Uterus (tissue), 4 donors: ENCODE measurements around the gene EFEMP2. TPM values are rescaled to one million over a fixed set of nuclear protein-coding genes. Genes with fewer than 3 reads are reported as not detected.

Experiments used
- DNase-seq, 2 donors: peaks; one replicate each; pipeline ENCODE4 v3.0.0-alpha.2; 2019 to 2020
- H3K27ac ChIP-seq, 2 donors: fragments of 200-600 bp; sonication (generic); 1 replicate in 1 of 2; 2 replicates in 1 of 2; pipeline ENCODE4 v1.5.1; 2016 to 2018
- H3K27me3 ChIP-seq, 2 donors: fragments of 200-600 bp; sonication (generic); one replicate each; pipeline ENCODE4 v1.5.1; 2018 to 2019; ENCODE audit warnings: control low read depth in 1 of 2
- H3K36me3 ChIP-seq, 2 donors: fragments of 200-600 bp; sonication (generic); one replicate each; pipeline ENCODE4 v1.5.1; 2019; ENCODE audit warnings: control low read depth in 1 of 2
- H3K4me1 ChIP-seq, 2 donors: fragments of 200-600 bp; sonication (generic); one replicate each; pipeline ENCODE4 v1.5.1; 2018 to 2019; ENCODE audit warnings: control low read depth in 1 of 2
- H3K4me3 ChIP-seq, 2 donors: fragments of 200-600 bp; sonication (generic); 1 replicate in 1 of 2; 2 replicates in 1 of 2; pipeline ENCODE4 v1.5.1; 2018 to 2019; ENCODE audit warnings: mild to moderate bottlenecking in 1 of 2
- H3K9me3 ChIP-seq, 2 donors: fragments of 200-600 bp; sonication (generic); one replicate each; pipeline ENCODE4 v1.5.1; 2019; ENCODE audit warnings: control low read depth in 1 of 2
- CTCF ChIP-seq, 4 experiments: fragments of 200-600 bp in 2 of 4; fragments of 450-650 bp in 2 of 4; sonication (generic) in 2 of 4; IDR thresholded peaks; one replicate each; pipeline ENCODE4 v1.5.1; 2016 to 2019; ENCODE audit warnings: antibody characterized with exemption in 4 of 4, mild to moderate bottlenecking in 2 of 4, moderate library complexity in 1 of 4
- POLR2A ChIP-seq, 2 donors: fragments of 450-650 bp; IDR thresholded peaks; one replicate each; pipeline ENCODE4 v1.6.1; 2016; ENCODE audit warnings: antibody characterized with exemption in 2 of 2, mild to moderate bottlenecking in 1 of 2, moderate library complexity in 1 of 2
- intact Hi-C: fragments of 100-400 bp; cut with DNase I; formaldehyde crosslinking; loops from one replicate; pipeline ENCODE4 v1.15.1; 2023; ENCODE audit warnings: low total_unique reads
- total RNA-seq, 4 donors: library from RNA; depleted of rRNA in 3 of 4; stranded (reverse); fragments of >200 nt in 3 of 4; gene quantifications; one replicate each; pipeline versions ENCODE4 v1.1.0 to v1.2.4, GENCODE V29; 2014 to 2023
- donor health status: DM: yes; HTN: yes; CAD: no.

EFEMP2 gene
- total RNA-seq, 4 donors from 2014 or later: 56.1 to 165 (median 87.3) TPM

- no peaks in the 10 kb centered on the region for H3K9me3 ChIP-seq
- no peak overlapping the region for H3K27ac ChIP-seq
- no peaks in the 10 kb centered on the region for H3K27me3 ChIP-seq
- no peaks in the 10 kb centered on the region for H3K36me3 ChIP-seq
- intact Hi-C loops: no loop called here
- H3K4me1 ChIP-seq: peaks cover 0 to 6% of the 10 kb centered on the region in 2 donors
- no peak for DNase-seq
- no peak overlapping the region for H3K4me3 ChIP-seq
- no peak for TF ChIP-seq CTCF (IDR thresholded peaks at IDR 0.05)
- no peak for TF ChIP-seq POLR2A (IDR thresholded peaks at IDR 0.05)
Observed at GRCh38 chr11:65854161-65854592, 18.4 kb downstream of the EFEMP2 start.

- Histone ChIP-seq H3K4me1 (peaks cover 0 to 6% of the 10 kb centered on the region in 2 donors), H3K9me3 (no peaks in the 10 kb centered on the region), H3K27ac (no peak overlapping the region), H3K36me3 (no peaks in the 10 kb centered on the region), H3K4me3 (no peak overlapping the region), H3K27me3 (no peaks in the 10 kb centered on the region)
- no peak for TF ChIP-seq CTCF (IDR thresholded peaks at IDR 0.05)
- TF ChIP-seq POLR2A (IDR thresholded peaks at IDR 0.05): no peak
- DNase-seq: no peak
- intact Hi-C loops: no loop called here
Observed at GRCh38 chr11:65853246-65853979, 19.2 kb downstream of the EFEMP2 start.

- no peak overlapping the region for H3K27ac ChIP-seq
- no peaks in the 10 kb centered on the region for H3K9me3 ChIP-seq
- TF ChIP-seq POLR2A (IDR thresholded peaks at IDR 0.05): no peak
- TF ChIP-seq CTCF (IDR thresholded peaks at IDR 0.05): no peak
- DNase-seq: no peak
- intact Hi-C loops: no loop called here
- H3K27me3 ChIP-seq: no peaks in the 10 kb centered on the region
- H3K4me1 ChIP-seq: peaks cover 0 to 6% of the 10 kb centered on the region in 2 donors
- no peaks in the 10 kb centered on the region for H3K36me3 ChIP-seq
- no peak overlapping the region for H3K4me3 ChIP-seq
Observed at GRCh38 chr11:65852508-65853245, 19.9 kb downstream of the EFEMP2 start.

- Histone ChIP-seq H3K4me3 (no peak overlapping the region), H3K4me1 (peaks cover 0 to 6% of the 10 kb centered on the region in 2 donors), H3K27me3 (no peaks in the 10 kb centered on the region), H3K27ac (no peak overlapping the region), H3K36me3 (no peaks in the 10 kb centered on the region), H3K9me3 (no peaks in the 10 kb centered on the region)
- intact Hi-C loops: no loop called here
- DNase-seq: no peak
- TF ChIP-seq POLR2A (IDR thresholded peaks at IDR 0.05) (no peak), CTCF (IDR thresholded peaks at IDR 0.05) (no peak)
Observed at GRCh38 chr11:65851811-65852507, 20.6 kb downstream of the EFEMP2 start.
